Thyroid gland (tissue), 4 donors: ENCODE measurements around the gene JMY.

Experiments
- POLR2A ChIP-seq, 2 donors: fragments of 450-650 bp; IDR thresholded peaks; one replicate each; pipeline ENCODE4 v1.6.1; 2017; ENCODE audit warnings: antibody characterized with exemption in 2 of 2, mild to moderate bottlenecking in 2 of 2, moderate library complexity in 1 of 2
- TF ChIP-seq, protein P1 (sequence below), 6 experiments: fragments of 200-600 bp in 3 of 6; fragments of 450-650 bp in 3 of 6; sonication (generic) in 3 of 6; IDR thresholded peaks; one replicate each; pipeline ENCODE4 v1.5.1; 2016 to 2019; ENCODE audit warnings: antibody characterized with exemption in 6 of 6, mild to moderate bottlenecking in 2 of 6, inconsistent platforms in 1 of 6, moderate library complexity in 1 of 6

DNA sequence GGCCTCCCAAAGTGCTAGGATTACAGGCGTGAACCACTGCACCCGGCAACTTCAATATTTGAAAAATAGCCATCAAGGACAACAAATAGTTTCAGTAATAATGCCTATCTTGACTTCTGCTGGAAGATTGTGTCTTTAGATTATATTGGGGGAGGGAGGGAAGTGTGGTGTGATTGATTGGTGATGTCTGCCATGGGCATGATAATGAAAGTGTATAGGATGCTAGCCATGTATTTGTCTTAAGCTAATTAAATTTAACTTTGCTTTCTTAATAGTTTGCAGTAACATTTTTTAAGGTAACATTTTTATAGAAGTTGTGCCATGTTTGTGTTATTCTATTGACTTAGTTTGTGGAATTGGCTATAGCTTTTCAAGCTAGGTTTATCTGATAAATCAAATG is 4.6 kb downstream of the JMY start:
- TF ChIP-seq, protein P1, sequence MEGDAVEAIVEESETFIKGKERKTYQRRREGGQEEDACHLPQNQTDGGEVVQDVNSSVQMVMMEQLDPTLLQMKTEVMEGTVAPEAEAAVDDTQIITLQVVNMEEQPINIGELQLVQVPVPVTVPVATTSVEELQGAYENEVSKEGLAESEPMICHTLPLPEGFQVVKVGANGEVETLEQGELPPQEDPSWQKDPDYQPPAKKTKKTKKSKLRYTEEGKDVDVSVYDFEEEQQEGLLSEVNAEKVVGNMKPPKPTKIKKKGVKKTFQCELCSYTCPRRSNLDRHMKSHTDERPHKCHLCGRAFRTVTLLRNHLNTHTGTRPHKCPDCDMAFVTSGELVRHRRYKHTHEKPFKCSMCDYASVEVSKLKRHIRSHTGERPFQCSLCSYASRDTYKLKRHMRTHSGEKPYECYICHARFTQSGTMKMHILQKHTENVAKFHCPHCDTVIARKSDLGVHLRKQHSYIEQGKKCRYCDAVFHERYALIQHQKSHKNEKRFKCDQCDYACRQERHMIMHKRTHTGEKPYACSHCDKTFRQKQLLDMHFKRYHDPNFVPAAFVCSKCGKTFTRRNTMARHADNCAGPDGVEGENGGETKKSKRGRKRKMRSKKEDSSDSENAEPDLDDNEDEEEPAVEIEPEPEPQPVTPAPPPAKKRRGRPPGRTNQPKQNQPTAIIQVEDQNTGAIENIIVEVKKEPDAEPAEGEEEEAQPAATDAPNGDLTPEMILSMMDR (IDR thresholded peaks at IDR 0.05), result no peak
- no peak for TF ChIP-seq POLR2A (IDR thresholded peaks at IDR 0.05)
